Lung (tissue), 12 donors: Measurements from ENCODE around the gene DNAL4. TPM values are rescaled to one million over a fixed set of nuclear protein-coding genes. Genes with fewer than 3 reads are reported as not detected.

Experiments
- ATAC-seq: fragments of 200-7000 bp; cut with Tn5 transposase; one replicate; pipeline ENCODE4 v1.9.1; 2020; ENCODE audit warnings: moderate number of reproducible peaks; ENCODE audit not compliant: insufficient read depth, low FRiP score
- DNase-seq, 3 donors: peaks; one replicate each; pipeline ENCODE4 v3.0.0-alpha.2; 2013 to 2017
- H3K27ac ChIP-seq, 2 donors: one replicate each; pipeline ENCODE4 v1.5.1; 2013; ENCODE audit warnings: mild to moderate bottlenecking in 2 of 2, moderate library complexity in 2 of 2, control low read depth in 1 of 2, inconsistent platforms in 1 of 2, low read depth in 1 of 2, low read length in 1 of 2
- H3K27me3 ChIP-seq, 3 donors: one replicate each; pipeline ENCODE4 v1.5.1; 2013; ENCODE audit warnings: low read length in 2 of 3; ENCODE audit not compliant: control insufficient read depth in 3 of 3, insufficient read depth in 3 of 3
- H3K36me3 ChIP-seq, 4 donors: one replicate each; pipeline ENCODE4 v1.5.1; 2013; ENCODE audit warnings: low read length in 4 of 4, mild to moderate bottlenecking in 1 of 4, moderate library complexity in 1 of 4; ENCODE audit not compliant: control insufficient read depth in 4 of 4, insufficient read depth in 4 of 4
- H3K4me1 ChIP-seq, 5 donors: one replicate each; pipeline ENCODE4 v1.5.1; 2013; ENCODE audit warnings: low read length in 5 of 5, mild to moderate bottlenecking in 2 of 5, moderate library complexity in 1 of 5; ENCODE audit not compliant: control insufficient read depth in 5 of 5, insufficient read depth in 5 of 5
- H3K4me3 ChIP-seq: one replicate; pipeline ENCODE4 v1.5.1; 2013; ENCODE audit warnings: mild to moderate bottlenecking, control low read depth, moderate library complexity
- H3K9ac ChIP-seq, 2 donors: one replicate each; pipeline ENCODE4 v1.5.1; 2013; ENCODE audit warnings: low read length in 2 of 2, control low read depth in 1 of 2; ENCODE audit not compliant: insufficient read depth in 1 of 2
- H3K9me3 ChIP-seq, 4 donors: one replicate each; pipeline ENCODE4 v1.5.1; 2013; ENCODE audit warnings: low read length in 3 of 4, mild to moderate bottlenecking in 1 of 4, moderate library complexity in 1 of 4; ENCODE audit not compliant: control insufficient read depth in 4 of 4, insufficient read depth in 3 of 4
- WGBS, 2 donors: extraction: QIAGEN DNeasy Blood & Tissue Kit; methylation state at CpG; one replicate each; pipeline ENCODE4 v1.1.7; 2013; 5-methylcytosine and 5-hydroxymethylcytosine counted together
- polyA plus RNA-seq, 2 donors: library from polyadenylated mRNA; stranded (reverse); fragments of 200-250 nt; gene quantifications; one replicate each; pipeline ENCODE4 v1.2.1, GENCODE V29; 2013
- total RNA-seq, 2 donors: library from RNA; depleted of rRNA in 1 of 2; stranded (reverse); fragments of >200 nt in 1 of 2; gene quantifications; one replicate each; pipeline ENCODE4 v1.2.1, GENCODE V29; 2014 to 2021
- TF ChIP-seq, protein P1 (sequence below): IDR thresholded peaks from 2 replicates; pipeline ENCODE4 v1.5.1; 2012; ENCODE audit warnings: mild to moderate bottlenecking; ENCODE audit errors: control extremely low read depth, extremely low read depth
- donor health status: control.
- donor health status: control.
- donor health status: Bipolar disorder and iron deficiency.
- donor health status: healthy.
- donor health status: DM: yes; HTN: yes; CAD: no.

DNAL4 gene
- total and polyA plus RNA-seq, 4 donors = 22.2 to 29.0 (median 26.3) TPM

DNA sequence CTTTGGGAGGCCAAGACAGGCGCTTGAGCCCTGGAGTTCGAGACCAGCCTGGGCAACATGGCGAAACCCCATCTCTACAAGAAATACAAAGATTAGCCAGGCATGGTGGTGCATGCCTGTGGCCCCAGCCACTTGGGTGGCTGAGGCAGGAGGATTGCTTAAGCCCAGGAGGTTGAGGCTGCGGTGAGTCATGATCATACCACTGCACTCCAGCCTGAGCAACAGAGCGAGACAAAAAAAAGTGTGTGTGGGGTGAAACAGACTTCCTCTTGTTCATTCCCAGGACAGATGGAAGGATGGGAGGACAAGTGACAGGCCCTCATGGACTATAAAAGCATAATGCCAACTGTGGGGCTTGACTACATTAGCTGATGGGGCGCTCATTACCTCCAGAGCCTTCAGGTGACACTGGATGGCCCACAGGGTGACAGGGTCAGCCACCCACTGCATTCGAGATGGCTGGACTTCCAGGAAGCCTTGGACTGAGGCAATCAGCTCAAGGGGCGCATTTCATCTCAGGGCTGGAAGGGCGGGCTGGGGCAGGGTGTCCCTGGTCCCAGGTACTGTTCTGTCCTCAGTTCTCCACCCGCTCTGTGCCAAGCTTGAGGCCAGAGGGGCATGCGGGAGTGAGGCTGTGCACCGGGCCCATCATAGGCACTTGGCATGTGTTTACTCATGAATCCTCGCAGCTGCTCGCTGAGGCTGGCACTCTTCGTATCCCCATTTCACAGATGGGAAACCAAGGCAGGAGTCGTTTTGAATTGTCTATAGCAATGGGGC lies 37.4 kb upstream of the DNAL4 start:
- Histone ChIP-seq H3K4me3 (no peak overlapping the region), H3K9me3 (no peaks in the 10 kb centered on the region), H3K4me1 (peaks cover 0 to 16% (median 0%) of the 10 kb centered on the region in 5 donors), H3K27me3 (no peaks in the 10 kb centered on the region), H3K9ac (no peak overlapping the region), H3K27ac (no peak overlapping the region), H3K36me3 (no peaks in the 10 kb centered on the region)
- DNase-seq = no peak
- 85 to 86% methylated on average over 16 of the region's 16 CpGs for WGBS, 2 donors
- TF ChIP-seq, protein P1, sequence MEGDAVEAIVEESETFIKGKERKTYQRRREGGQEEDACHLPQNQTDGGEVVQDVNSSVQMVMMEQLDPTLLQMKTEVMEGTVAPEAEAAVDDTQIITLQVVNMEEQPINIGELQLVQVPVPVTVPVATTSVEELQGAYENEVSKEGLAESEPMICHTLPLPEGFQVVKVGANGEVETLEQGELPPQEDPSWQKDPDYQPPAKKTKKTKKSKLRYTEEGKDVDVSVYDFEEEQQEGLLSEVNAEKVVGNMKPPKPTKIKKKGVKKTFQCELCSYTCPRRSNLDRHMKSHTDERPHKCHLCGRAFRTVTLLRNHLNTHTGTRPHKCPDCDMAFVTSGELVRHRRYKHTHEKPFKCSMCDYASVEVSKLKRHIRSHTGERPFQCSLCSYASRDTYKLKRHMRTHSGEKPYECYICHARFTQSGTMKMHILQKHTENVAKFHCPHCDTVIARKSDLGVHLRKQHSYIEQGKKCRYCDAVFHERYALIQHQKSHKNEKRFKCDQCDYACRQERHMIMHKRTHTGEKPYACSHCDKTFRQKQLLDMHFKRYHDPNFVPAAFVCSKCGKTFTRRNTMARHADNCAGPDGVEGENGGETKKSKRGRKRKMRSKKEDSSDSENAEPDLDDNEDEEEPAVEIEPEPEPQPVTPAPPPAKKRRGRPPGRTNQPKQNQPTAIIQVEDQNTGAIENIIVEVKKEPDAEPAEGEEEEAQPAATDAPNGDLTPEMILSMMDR = no peak
- no peak for ATAC-seq

- Histone ChIP-seq H3K9me3 (no peaks in the 10 kb centered on the region), H3K9ac (no peak overlapping the region), H3K4me3 (no peak overlapping the region), H3K4me1 (peaks cover 0 to 16% (median 0%) of the 10 kb centered on the region in 5 donors), H3K36me3 (no peaks in the 10 kb centered on the region), H3K27me3 (no peaks in the 10 kb centered on the region), H3K27ac (no peak overlapping the region)
- no peak for ATAC-seq
- WGBS, 2 donors = 76 to 79% methylated on average over 7 of the region's 7 CpGs
- TF ChIP-seq, protein P1 = no peak
- no peak for DNase-seq
These were observed 36.8 kb upstream of the DNAL4 start for GRCh38 chr22:38830845-38831108.

DNA sequence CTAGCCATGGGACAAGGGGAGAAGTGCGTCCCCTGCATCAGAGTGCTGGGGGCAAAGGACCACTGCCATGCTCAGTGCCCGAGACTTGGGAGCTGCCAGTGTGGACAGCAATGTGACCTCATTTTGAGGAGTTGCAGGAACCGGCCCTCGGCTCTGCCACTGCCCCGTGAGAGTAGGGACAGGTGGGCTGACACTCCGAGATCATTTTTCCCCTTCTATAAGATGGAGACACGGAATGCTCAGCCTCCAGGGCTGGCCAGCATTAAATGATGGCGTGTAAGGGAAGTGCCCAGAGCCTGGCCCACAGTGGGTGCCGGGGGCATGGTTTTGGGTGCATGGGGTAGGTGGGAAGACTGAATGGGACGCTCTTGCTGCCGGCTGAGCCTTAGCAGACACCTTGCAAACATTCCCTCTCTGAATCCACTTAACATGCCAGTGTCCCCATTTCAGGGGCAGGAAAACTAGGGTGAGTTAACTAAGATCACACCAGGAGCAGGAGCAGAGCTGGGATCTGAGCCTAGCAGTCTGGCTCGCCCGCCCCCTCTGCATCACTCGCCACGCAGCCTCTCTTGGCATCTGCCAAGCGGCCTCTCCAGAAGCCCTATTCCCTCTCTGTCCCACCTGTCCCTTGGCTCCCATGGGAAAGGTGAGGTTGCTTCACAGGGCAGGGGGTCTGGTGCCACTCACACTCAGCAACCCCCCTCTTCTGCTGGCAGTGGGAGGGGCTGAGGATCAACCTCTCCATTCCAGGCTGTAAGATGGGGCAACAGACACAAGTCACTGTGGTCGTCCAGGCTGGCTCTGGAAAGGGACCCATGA lies 36.3 kb upstream of the DNAL4 start:
- Histone ChIP-seq H3K4me1 (peaks cover 0 to 16% (median 0%) of the 10 kb centered on the region in 5 donors), H3K9me3 (no peaks in the 10 kb centered on the region)
- DNase-seq = no peak

More for the DNA sequence above, 36.3 kb upstream of the DNAL4 start:
- Histone ChIP-seq H3K27me3 (no peaks in the 10 kb centered on the region), H3K36me3 (no peaks in the 10 kb centered on the region), H3K4me3 (no peak overlapping the region), H3K27ac (no peak overlapping the region), H3K9ac (no peak overlapping the region)
- TF ChIP-seq, protein P1 = no peak
- WGBS, 2 donors = 88 to 89% methylated on average over 17 of the region's 17 CpGs
- no peak for ATAC-seq
